A549 (cell line): ENCODE measurements around the gene MUC12.
"Not testable (repeated sequence)": the region's sequence is repeated elsewhere in the genome, so short reads cannot be mapped to it uniquely, and the experiment has no call there.

Experiments used
- BCL3 ChIP-seq: fragments of >200 bp; sonication (Bioruptor Twin); formaldehyde crosslinking; IDR thresholded peaks from 3 replicates; pipeline ENCODE4 v1.6.1; 2016
- CEBPB ChIP-seq, 2 experiments: fragments of >200 bp in 1 of 2; sonication (Bioruptor Twin) in 1 of 2; formaldehyde crosslinking in 1 of 2; IDR thresholded peaks; 2 replicates each; pipeline ENCODE4 v1.6.1; 2012 to 2016
- CHD4 ChIP-seq: fragments of 200-600 bp; sonication (generic); IDR thresholded peaks from 2 replicates; pipeline ENCODE4 v1.6.1; 2016; ENCODE audit warnings: antibody characterized with exemption, mild to moderate bottlenecking, borderline replicate concordance
- CTCF ChIP-seq: fragments of >200 bp; sonication (Bioruptor Twin); formaldehyde crosslinking; IDR thresholded peaks from 3 replicates; pipeline ENCODE4 v1.5.1; 2016
- EP300 ChIP-seq, 2 experiments: fragments of >200 bp; sonication (Bioruptor Twin); formaldehyde crosslinking; IDR thresholded peaks; 2 replicates in 1 of 2; 3 replicates in 1 of 2; pipeline ENCODE4 v1.6.1; 2016 to 2017
- ESRRA ChIP-seq: fragments of 150-350 bp; IDR thresholded peaks from 2 replicates; pipeline ENCODE4 v1.6.1; 2014; ENCODE audit warnings: mild to moderate bottlenecking, low read length, borderline replicate concordance
- GATA3 ChIP-seq: IDR thresholded peaks from 2 replicates; pipeline ENCODE4 v1.6.1; 2012; ENCODE audit warnings: borderline replicate concordance
- JUN ChIP-seq, 2 experiments: fragments of >200 bp; sonication (Bioruptor Twin); formaldehyde crosslinking; IDR thresholded peaks; 2 replicates in 1 of 2; 3 replicates in 1 of 2; pipeline ENCODE4 v1.6.1; 2016 to 2017
- MAX ChIP-seq: IDR thresholded peaks from 2 replicates; pipeline ENCODE4 v1.6.1; 2012
- NPAS2 ChIP-seq: fragments of 250-450 bp; sonication (Bioruptor Pico); IDR thresholded peaks from 2 replicates; pipeline ENCODE4 v1.8.0; 2022; ENCODE audit warnings: mild to moderate bottlenecking, moderate library complexity, borderline replicate concordance
- POLR2A ChIP-seq: IDR thresholded peaks from 2 replicates; pipeline ENCODE4 v1.6.1; 2012; ENCODE audit warnings: mild to moderate bottlenecking, low read length
- RAD21 ChIP-seq, 2 experiments: fragments of >200 bp in 1 of 2; sonication (Bioruptor Twin) in 1 of 2; formaldehyde crosslinking in 1 of 2; IDR thresholded peaks in 1 of 2; conservative IDR thresholded peaks in 1 of 2; 2 replicates in 1 of 2; 3 replicates in 1 of 2; pipeline ENCODE4 v1.6.1; 2012 to 2018; ENCODE audit warnings: inconsistent platforms in 1 of 2
- RCOR1 ChIP-seq: fragments of 150-350 bp; IDR thresholded peaks from 2 replicates; pipeline ENCODE4 v1.6.1; 2014; ENCODE audit warnings: antibody characterized with exemption, low read length, low read depth
- TP53 ChIP-seq: fragments of 250-450 bp; sonication (Bioruptor Pico); IDR thresholded peaks from 2 replicates; pipeline ENCODE4 v1.5.0; 2021; ENCODE audit warnings: mild to moderate bottlenecking, moderate library complexity

GRCh38 chr7:101002333-101002732 is 33.0 kb downstream of the MUC12 start:
- not testable (repeated sequence) for TF ChIP-seq JUN (IDR thresholded peaks at IDR 0.05); EP300 (IDR thresholded peaks at IDR 0.05); MAX; CEBPB (IDR thresholded peaks at IDR 0.05); NPAS2 (CRISPR knock-in tag); RCOR1; BCL3; RAD21 (conservative IDR thresholded peaks at IDR 0.05 in 1 of 2, IDR thresholded peaks at IDR 0.05 in 1 of 2); GATA3; CTCF; POLR2A; CHD4; ESRRA; TP53
